ENCODE results near the gene SAMSN1.

Gene SAMSN1

DNA sequence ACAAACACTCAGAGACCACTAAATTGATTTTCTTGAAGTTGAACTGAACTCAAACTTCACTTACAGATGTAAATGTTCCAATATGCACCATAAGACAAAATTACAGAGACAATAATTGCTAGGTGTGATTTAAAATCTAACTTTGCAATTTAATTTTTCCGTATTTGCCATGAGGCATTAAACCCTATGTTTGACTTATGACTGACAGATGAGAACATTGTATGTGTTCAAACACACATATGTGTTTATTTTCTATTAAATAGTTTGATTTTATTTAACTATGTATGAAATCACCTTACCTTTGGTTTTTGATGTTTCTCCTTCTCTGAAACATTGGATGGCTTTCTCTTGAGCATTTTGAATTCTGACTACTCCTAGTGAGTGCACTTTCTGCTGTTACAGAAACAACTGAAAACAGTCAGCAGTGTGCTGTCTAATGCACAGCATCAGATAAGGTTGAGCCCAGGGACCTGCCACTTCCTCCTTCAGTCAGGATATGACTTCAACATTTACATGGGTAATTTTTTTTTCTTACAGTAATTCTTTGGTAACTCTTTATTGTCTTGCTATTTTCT is at the start of gene SAMSN1:
Gene SAMSN1 (minus strand): TSS at position 410 of the 575 bp plus-strand sequence. CDS start 54 bp downstream, at position 356.
- TF ChIP-seq GATA3 (IDR thresholded peaks at IDR 0.05; ENCODE audit: low read depth, low read length) (no peak), GATA2 (IDR thresholded peaks at IDR 0.05; ENCODE audit: low read depth, low read length) (no peak)

DNA sequence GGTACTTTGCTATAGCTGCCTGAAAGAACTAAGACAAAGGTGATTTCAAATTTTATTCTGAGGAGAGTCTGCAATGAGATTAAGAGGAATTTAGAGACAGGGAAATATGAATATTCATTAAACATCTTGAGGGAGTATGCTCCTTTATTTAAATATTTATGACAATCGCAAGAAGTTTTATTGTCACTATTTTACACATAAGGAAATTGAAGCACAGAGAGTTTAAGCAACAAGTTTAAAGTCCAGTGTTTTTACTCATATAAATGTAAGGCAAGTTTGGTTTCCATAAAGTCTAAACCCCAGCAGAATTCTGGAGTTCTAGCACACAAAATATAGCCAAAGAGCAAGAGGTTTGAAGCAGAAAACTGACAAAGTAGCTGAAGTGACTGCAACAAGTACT is 49.3 kb upstream of the SAMSN1 start:
- no peak for TF ChIP-seq GATA3 (IDR thresholded peaks at IDR 0.05; ENCODE audit: low read depth, low read length)
- TF ChIP-seq GATA2 (IDR thresholded peaks at IDR 0.05; ENCODE audit: low read depth, low read length): no peak

DNA sequence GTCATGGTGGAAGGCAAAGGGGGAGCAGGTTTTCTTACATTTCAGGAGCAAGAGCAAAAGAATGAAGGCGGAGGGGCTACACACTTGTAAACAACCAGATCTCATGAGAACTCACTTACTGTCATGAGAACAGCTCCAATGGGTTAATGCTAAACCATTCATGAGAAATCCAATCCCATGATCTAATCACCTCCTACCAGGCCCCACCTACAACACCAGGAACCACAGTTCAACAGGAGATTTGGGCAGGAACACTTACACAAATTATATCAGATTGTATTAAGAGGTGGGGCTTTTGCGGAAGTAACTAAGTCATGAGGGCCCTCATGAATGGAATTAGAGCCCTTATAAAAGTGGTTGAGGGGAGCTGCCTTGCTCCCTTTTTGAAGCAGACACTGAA is 48.9 kb upstream of the SAMSN1 start:
- TF ChIP-seq GATA2 (IDR thresholded peaks at IDR 0.05; ENCODE audit: low read depth, low read length) (no peak), GATA3 (IDR thresholded peaks at IDR 0.05; ENCODE audit: low read depth, low read length) (no peak)

DNA sequence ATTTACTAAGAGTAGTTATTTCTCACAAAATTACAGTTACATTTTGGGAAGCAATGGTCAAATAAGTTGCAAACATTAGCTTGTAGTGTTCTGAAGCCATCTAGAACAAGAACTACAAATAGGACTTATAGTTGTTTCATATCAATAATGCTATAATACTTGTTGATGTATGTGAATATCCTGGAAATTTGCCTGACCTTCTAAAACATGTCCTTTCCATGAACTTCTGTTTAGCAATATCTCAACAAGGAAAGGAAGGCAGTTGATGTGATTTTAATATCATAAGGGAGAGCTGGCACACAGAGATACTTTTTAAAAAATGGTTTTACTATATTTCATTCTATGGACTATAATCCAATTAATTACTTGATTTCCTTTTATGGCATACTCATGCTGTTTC is 47.1 kb upstream of the SAMSN1 start:
- no peak for TF ChIP-seq GATA3 (IDR thresholded peaks at IDR 0.05; ENCODE audit: low read depth, low read length)
- TF ChIP-seq GATA2 (IDR thresholded peaks at IDR 0.05; ENCODE audit: low read depth, low read length): no peak

DNA sequence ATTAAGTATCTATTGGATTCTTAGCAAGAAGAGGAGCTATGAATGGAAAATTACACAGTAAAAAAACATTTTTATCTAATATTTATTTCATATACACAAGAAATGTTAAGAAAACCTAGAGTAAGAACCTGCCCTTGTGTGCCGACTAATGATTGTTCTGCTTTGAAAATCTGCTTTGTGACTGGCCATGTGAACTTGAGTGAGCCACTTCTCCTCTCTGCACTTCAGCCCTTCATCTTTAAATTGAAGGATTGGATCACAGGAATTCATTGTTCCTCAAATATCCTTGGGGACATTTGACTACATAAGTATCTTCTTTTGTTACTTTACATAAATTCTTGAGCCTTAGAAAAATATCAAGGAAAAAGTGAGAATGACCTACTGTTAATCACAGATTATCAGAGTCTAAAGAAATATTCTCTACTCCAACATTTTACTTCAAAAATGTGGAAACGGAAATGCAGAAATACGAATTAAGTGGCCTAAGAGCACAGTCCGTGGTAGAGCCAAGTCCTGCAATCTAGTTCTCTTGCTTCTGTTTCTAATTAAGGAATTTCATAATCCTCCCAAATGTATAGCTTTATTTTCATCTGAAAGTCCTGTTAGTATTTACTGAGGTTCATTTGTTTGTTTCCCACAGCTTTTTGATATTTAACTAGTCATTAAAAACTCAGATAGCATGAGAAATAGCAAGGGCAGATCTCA is 46.3 kb upstream of the SAMSN1 start:
- no peak for TF ChIP-seq GATA2 (IDR thresholded peaks at IDR 0.05; ENCODE audit: low read depth, low read length)
- no peak for TF ChIP-seq GATA3 (IDR thresholded peaks at IDR 0.05; ENCODE audit: low read depth, low read length)

DNA sequence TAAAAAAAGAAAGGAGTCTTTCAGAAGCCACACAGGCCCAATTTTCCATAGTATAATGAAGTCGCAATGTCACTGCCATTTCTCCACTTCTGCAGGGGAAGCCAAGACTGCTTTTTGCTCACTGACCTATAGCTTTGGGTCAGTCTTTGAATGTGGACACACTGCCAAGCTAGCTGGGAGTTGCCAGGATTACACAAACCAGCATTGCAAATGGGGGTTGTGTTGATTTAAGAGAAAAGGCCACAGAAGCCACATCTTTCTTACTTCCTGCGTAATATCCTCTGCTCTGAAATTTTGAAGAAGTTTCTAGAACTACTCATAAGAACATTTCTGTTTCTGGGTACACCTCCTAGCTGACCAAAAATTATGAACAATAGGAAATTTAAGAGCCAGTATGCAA is 45.8 kb upstream of the SAMSN1 start:
- TF ChIP-seq GATA3 (IDR thresholded peaks at IDR 0.05; ENCODE audit: low read depth, low read length) (no peak), GATA2 (IDR thresholded peaks at IDR 0.05; ENCODE audit: low read depth, low read length) (no peak)

DNA sequence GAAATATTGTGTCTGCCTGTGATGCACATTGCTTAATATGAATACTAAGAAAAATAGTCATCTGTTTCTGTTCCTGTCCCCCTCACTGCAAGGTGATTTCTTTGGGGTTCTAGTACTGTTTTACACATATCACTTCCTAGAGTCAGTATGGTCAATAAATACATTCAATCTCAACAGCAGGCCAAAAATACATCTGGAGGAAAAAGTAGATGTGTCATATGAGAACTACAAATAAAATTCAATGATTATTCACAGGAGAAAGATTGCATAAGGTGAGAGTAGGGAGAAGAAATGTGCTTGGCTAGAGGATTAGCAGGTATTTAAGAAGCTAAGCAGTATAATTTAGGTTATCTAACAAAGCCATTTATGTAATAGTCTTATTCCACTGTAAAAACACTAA is 45.3 kb upstream of the SAMSN1 start:
- TF ChIP-seq GATA3 (IDR thresholded peaks at IDR 0.05; ENCODE audit: low read depth, low read length): no peak
- no peak for TF ChIP-seq GATA2 (IDR thresholded peaks at IDR 0.05; ENCODE audit: low read depth, low read length)

DNA sequence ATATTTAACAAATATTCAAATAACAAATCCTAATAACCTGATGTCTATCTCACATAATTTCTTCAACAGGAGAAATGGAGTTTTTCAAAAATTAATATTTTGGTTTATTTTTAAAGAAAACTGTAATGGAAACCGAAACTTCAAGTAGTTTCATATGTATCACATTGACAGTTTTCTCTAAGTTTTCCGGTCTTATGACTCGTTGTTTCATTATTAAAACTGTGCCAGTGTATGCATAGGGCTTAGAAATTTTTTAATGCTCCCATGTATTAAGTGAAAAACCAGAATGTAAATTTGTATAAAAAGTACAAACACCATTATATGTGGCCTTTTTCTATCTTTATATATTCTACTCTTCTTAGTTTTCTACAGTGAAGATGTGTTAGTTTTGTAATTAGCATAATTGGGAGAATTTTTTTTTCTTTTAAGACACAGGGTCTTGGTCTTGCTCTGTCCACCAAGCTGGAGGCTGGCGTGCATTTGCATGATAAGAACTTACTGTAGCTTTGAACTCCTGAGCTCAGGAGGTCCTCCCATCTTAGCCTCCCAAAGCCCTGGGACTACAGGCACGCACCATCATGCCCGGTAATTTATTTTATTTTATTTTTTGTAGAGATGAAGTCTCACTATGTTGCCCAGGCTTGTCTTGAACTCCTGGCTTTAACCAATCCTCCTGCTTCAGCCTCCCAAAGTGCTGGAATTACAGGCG is 43.9 kb upstream of the SAMSN1 start:
- TF ChIP-seq GATA2 (IDR thresholded peaks at IDR 0.05; ENCODE audit: low read depth, low read length) (no peak), GATA3 (IDR thresholded peaks at IDR 0.05; ENCODE audit: low read depth, low read length) (no peak)

DNA sequence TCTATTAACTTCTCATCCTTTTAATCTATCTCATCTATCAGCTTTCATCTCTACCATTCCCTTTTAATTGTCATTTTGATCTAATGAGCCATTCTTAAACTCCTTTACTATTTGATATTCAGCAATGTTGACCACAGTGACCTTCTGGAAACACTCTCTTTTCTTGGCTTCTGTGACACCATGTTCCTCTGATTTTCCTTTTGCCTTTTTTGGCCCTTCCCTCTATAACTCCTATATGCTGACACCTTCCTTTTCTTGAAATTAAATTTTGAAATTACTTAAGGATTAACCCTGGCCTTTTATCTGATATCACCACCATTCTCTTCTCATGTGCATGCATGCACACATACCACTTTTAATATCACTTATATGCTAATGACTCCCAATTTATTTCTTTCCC is 41.2 kb upstream of the SAMSN1 start:
- no peak for TF ChIP-seq GATA2 (IDR thresholded peaks at IDR 0.05; ENCODE audit: low read depth, low read length)
- TF ChIP-seq GATA3 (IDR thresholded peaks at IDR 0.05; ENCODE audit: low read depth, low read length): no peak

DNA sequence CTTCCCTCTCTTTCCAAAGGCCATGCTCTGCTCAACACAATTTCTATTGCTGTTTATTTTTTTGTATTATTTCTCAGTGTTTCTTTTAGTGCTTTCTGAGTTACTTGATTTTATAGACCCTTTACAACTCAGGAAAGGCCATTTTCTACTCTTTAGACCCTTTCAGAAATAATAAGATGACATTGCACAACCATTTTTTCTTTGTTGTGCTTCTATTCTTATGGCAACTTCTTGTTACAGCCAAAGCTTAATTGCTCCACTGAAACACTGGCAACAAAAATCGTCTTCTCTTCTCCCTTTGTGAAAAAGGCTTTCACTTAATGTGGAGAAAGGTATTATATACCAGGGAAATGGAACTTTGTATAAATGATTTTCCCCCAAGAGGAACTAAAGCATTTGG is 39.0 kb upstream of the SAMSN1 start:
- TF ChIP-seq GATA3 (IDR thresholded peaks at IDR 0.05; ENCODE audit: low read depth, low read length) (no peak), GATA2 (IDR thresholded peaks at IDR 0.05; ENCODE audit: low read depth, low read length) (no peak)

DNA sequence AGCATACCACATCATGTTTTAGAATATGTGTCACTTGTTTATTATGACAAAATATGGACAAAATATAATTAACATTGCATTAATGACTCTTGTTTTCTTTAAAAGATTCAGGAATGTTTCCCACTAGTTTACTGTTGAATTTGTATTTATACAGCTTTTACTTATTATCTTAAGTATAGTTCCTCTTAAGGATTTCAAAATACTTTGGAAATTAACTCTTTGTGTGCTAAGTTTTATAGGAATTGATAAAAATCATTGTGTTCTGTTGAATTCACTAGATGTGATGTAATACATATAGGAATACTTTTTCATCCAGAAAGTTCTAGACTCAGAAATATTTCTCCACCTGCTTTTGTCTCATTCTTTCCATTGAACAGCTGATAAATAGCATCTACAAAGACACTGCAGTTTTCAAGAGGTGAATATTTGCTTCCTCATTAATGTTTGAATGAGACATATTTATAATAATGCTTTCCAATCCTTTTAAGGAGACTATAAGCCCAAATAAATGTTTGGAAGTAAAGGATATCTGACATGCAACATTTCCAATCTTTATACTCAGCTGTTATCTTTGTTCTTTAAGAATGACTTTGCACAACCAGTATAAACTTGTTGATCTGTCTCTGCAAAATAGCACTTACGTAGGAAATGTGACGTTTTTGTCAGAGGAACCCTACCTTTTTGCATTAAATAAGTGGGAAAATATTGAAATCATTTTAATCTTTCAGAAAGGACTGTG is 38.4 kb upstream of the SAMSN1 start:
- no peak for TF ChIP-seq GATA2 (IDR thresholded peaks at IDR 0.05; ENCODE audit: low read depth, low read length)
- TF ChIP-seq GATA3 (IDR thresholded peaks at IDR 0.05; ENCODE audit: low read depth, low read length): no peak

DNA sequence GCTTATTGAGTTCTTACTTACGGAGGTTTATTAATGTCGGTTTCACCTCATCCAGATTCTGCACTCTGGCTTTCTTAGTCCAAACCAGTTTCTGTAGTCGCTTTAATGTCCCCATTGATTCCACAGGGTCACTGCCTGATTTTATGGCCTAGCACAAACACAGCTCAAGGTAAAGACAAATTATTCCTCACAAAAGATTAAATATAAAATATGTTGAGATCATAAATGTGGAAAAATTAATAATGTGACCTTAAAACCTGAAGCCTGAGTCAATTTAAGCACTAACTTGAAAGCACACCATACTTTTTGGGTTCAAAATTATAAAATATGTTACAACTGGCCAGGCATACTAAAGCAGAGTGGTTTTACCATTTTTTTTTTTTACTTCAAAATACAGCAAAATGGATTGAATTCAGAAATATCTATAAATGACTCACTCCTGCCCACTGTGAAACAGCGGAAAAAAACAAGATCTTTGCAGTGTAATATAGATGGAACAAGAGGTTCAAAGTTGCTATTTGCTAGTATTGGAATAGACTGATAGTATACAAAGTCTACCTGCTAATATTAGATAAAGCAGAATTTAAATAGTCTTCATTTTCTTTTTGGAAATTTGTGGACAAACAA is 37.6 kb upstream of the SAMSN1 start:
- TF ChIP-seq GATA2 (IDR thresholded peaks at IDR 0.05; ENCODE audit: low read depth, low read length) (no peak), GATA3 (IDR thresholded peaks at IDR 0.05; ENCODE audit: low read depth, low read length) (no peak)

DNA sequence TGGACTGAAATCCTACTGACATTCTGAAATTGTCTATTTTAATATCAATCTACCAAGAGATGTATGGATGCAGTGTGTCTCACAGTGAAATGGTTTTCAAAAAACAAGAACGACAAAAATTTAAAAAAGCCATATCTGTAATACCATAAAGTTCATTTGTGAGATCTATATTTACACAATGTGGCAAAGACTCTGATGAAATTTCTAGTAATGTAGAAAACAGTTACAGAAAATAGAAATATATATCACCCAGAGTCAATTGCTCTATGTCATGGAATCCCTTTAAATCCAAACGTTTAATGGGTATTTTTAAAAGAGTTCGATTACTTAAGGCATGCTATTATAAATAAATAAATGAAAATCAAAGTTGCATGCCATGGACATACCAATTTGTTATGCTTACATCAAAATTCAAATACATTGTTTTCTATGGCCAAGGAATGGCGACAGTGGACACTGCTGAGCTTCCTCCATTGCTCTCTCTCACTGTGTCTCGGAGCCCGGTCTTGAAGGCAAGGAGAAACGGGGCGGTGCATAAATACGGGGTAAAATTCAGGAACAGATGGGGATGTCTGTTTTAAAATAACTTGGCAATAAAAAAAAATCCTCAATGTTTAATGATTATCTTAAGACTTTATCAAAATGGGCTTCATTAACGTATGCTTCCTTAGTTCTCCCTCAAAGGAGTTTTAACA is 37.0 kb upstream of the SAMSN1 start:
- no peak for TF ChIP-seq GATA2 (IDR thresholded peaks at IDR 0.05; ENCODE audit: low read depth, low read length)
- no peak for TF ChIP-seq GATA3 (IDR thresholded peaks at IDR 0.05; ENCODE audit: low read depth, low read length)
